OCI-LY1 (cell line): ENCODE measurements around the gene ACSS1.

Experiments used
- H2AFZ ChIP-seq: fragments of 200-600 bp; sonication (generic), shearing (Covaris generic); 2 replicates; pipeline ENCODE4 v1.6.0; 2014; ENCODE audit warnings: antibody characterized with exemption, mild to moderate bottlenecking, low read length
- H3F3A ChIP-seq: fragments of 200-600 bp; sonication (generic), shearing (Covaris generic); 2 replicates; pipeline ENCODE4 v1.6.0; 2014; ENCODE audit warnings: mild to moderate bottlenecking, antibody characterized with exemption, low read length, moderate library complexity; ENCODE audit not compliant: insufficient read depth
- H3K27ac ChIP-seq: fragments of 200-600 bp; sonication (generic); 2 replicates; pipeline ENCODE4 v1.5.1; 2014; ENCODE audit warnings: low read length, mixed run types, mild to moderate bottlenecking, low read depth; ENCODE audit not compliant: poor library complexity, severe bottlenecking
- H3K27me3 ChIP-seq: fragments of 200-600 bp; sonication (generic); 2 replicates; pipeline ENCODE4 v1.6.0; 2014; ENCODE audit warnings: antibody characterized with exemption, mild to moderate bottlenecking, low read length, moderate library complexity; ENCODE audit not compliant: insufficient read depth
- H3K36me3 ChIP-seq: fragments of 200-600 bp; sonication (generic); 2 replicates; pipeline ENCODE4 v1.6.1; 2014; ENCODE audit warnings: mild to moderate bottlenecking, antibody characterized with exemption, low read length, moderate library complexity, mixed read lengths; ENCODE audit not compliant: insufficient read depth
- H3K4me1 ChIP-seq: fragments of 200-600 bp; sonication (generic); 2 replicates; pipeline ENCODE4 v1.5.1; 2014; ENCODE audit warnings: mild to moderate bottlenecking, low read length, moderate library complexity; ENCODE audit not compliant: insufficient read depth, severe bottlenecking
- H3K4me2 ChIP-seq: fragments of 200-600 bp; sonication (generic), shearing (Covaris generic); 2 replicates; pipeline ENCODE4 v1.6.1; 2014; ENCODE audit warnings: low read length
- H3K4me3 ChIP-seq: fragments of 200-600 bp; sonication (generic); 2 replicates; pipeline ENCODE4 v1.5.1; 2014; ENCODE audit warnings: low read length, low read depth, mild to moderate bottlenecking, mixed read lengths; ENCODE audit not compliant: poor library complexity, severe bottlenecking
- H3K79me2 ChIP-seq: fragments of 200-600 bp; shearing (Covaris generic); 2 replicates; pipeline ENCODE4 v1.6.1; 2016; ENCODE audit warnings: mixed run types, low read length, mixed read lengths; ENCODE audit not compliant: insufficient read depth
- H3K9ac ChIP-seq: fragments of 200-600 bp; sonication (generic), shearing (Covaris generic); 2 replicates; pipeline ENCODE4 v1.6.1; 2014; ENCODE audit warnings: mild to moderate bottlenecking, low read length, mixed read lengths
- H3K9me2 ChIP-seq: fragments of 200-600 bp; sonication (generic), shearing (Covaris generic); 2 replicates; pipeline ENCODE4 v1.6.1; 2014; ENCODE audit warnings: low read depth, mild to moderate bottlenecking, low read length, mixed read lengths
- H3K9me3 ChIP-seq: fragments of 200-600 bp; shearing (Covaris generic); 2 replicates; pipeline ENCODE4 v1.6.1; 2014; ENCODE audit warnings: low read length, mixed read lengths
- H4K20me1 ChIP-seq: fragments of 200-600 bp; sonication (generic), shearing (Covaris generic); 2 replicates; pipeline ENCODE4 v1.6.0; 2016; ENCODE audit warnings: mild to moderate bottlenecking, low read length; ENCODE audit not compliant: insufficient read depth
- CTCF ChIP-seq: fragments of 200-600 bp; sonication (generic), shearing (Covaris generic); IDR thresholded peaks from 2 replicates; pipeline ENCODE4 v1.5.1; 2017; ENCODE audit warnings: mild to moderate bottlenecking, antibody characterized with exemption, low read length, moderate library complexity, mixed read lengths
- EZH2 ChIP-seq: fragments of 200-600 bp; sonication (generic), shearing (Covaris generic); IDR thresholded peaks from 2 replicates; pipeline ENCODE4 v1.8.0; 2017; ENCODE audit warnings: borderline replicate concordance, mixed run types, mild to moderate bottlenecking, antibody characterized with exemption, low read length, moderate library complexity, mixed read lengths

ACSS1 gene

GRCh38 chr20:25021336-25021735, 36.6 kb downstream of the ACSS1 start:
- no peaks in the 10 kb centered on the region for H3K9me2 ChIP-seq
- no peak overlapping the region for H3K4me3 ChIP-seq
- no peaks in the 10 kb centered on the region for H3K9me3 ChIP-seq
- H3K4me1 ChIP-seq = no peaks in the 10 kb centered on the region
- no peak overlapping the region for H2AFZ ChIP-seq
- H4K20me1 ChIP-seq = no peaks in the 10 kb centered on the region
- H3K27ac ChIP-seq = no peak overlapping the region
- peaks cover 3% of the 10 kb centered on the region; the same call in 1 of the 2 replicates for H3K27me3 ChIP-seq
- no peaks in the 10 kb centered on the region for H3F3A ChIP-seq
- H3K36me3 ChIP-seq = no peaks in the 10 kb centered on the region
- no peak overlapping the region for H3K9ac ChIP-seq
- no peaks in the 10 kb centered on the region for H3K79me2 ChIP-seq
- no peak for TF ChIP-seq CTCF
- no peak for TF ChIP-seq EZH2
- H3K4me2 ChIP-seq = no peak overlapping the region

GRCh38 chr20:25020901-25021301, 37.0 kb downstream of the ACSS1 start:
- no peak for TF ChIP-seq EZH2
- TF ChIP-seq CTCF = no peak

GRCh38 chr20:25020345-25020744, 37.6 kb downstream of the ACSS1 start:
- no peak overlapping the region for H3K4me3 ChIP-seq
- no peak overlapping the region for H3K4me2 ChIP-seq
- no peak overlapping the region for H3K27ac ChIP-seq
- no peak overlapping the region for H3K9ac ChIP-seq
- H3K27me3 ChIP-seq = peaks cover 3% of the 10 kb centered on the region; the same call in 1 of the 2 replicates
- H2AFZ ChIP-seq = no peak overlapping the region
- H3F3A ChIP-seq = no peaks in the 10 kb centered on the region
- no peaks in the 10 kb centered on the region for H3K9me2 ChIP-seq
- H3K79me2 ChIP-seq = no peaks in the 10 kb centered on the region
- no peaks in the 10 kb centered on the region for H4K20me1 ChIP-seq
- no peaks in the 10 kb centered on the region for H3K36me3 ChIP-seq
- H3K9me3 ChIP-seq = no peaks in the 10 kb centered on the region
- TF ChIP-seq EZH2 = no peak
- no peak for TF ChIP-seq CTCF
- no peaks in the 10 kb centered on the region for H3K4me1 ChIP-seq

More at GRCh38 chr20:25020901-25021301, 37.0 kb downstream of the ACSS1 start:
- no peak overlapping the region for H3K9ac ChIP-seq
- no peaks in the 10 kb centered on the region for H3K9me3 ChIP-seq
- no peak overlapping the region for H2AFZ ChIP-seq
- H3K79me2 ChIP-seq = no peaks in the 10 kb centered on the region
- H3K4me2 ChIP-seq = no peak overlapping the region
- no peaks in the 10 kb centered on the region for H4K20me1 ChIP-seq
- H3K27me3 ChIP-seq = peaks cover 3% of the 10 kb centered on the region; the same call in 1 of the 2 replicates
- no peaks in the 10 kb centered on the region for H3K36me3 ChIP-seq
- no peak overlapping the region for H3K4me3 ChIP-seq
- H3K4me1 ChIP-seq = no peaks in the 10 kb centered on the region
- no peak overlapping the region for H3K27ac ChIP-seq
- H3F3A ChIP-seq = no peaks in the 10 kb centered on the region
- H3K9me2 ChIP-seq = no peaks in the 10 kb centered on the region
